ENCODE data around the gene PAOX.

Gene PAOX

GRCh38 chr10:133388236-133388972, 9.3 kb downstream of the PAOX start:
- DNase-seq, result peak in 1 of 2 experiments; percentile 5

- no peak for DNase-seq
Observed at GRCh38 chr10:133388973-133389818, 10.1 kb downstream of the PAOX start.

GRCh38 chr10:133390597-133391248, 11.7 kb downstream of the PAOX start:
- no peak for DNase-seq

- no peak for DNase-seq
Observed at GRCh38 chr10:133391249-133391635, 12.2 kb downstream of the PAOX start.

- DNase-seq, result no peak
Observed at GRCh38 chr10:133391761-133392518, 12.9 kb downstream of the PAOX start.

- no peak for DNase-seq
Observed at GRCh38 chr10:133393401-133394063, 14.5 kb downstream of the PAOX start.

- peak; percentile 47 to 73 for DNase-seq
Observed at GRCh38 chr10:133394064-133394663, 15.1 kb downstream of the PAOX start, which contains the start of gene MTG1. MTG1 (plus strand) TSS chr10:133394157; CDS start chr10:133394221, 64 bp downstream.

GRCh38 chr10:133394801-133395221, 15.7 kb downstream of the PAOX start:
- DNase-seq, result no peak

- no peak for DNase-seq
Observed at GRCh38 chr10:133396035-133396624, 17.1 kb downstream of the PAOX start.

GRCh38 chr10:133397938-133398337, 18.9 kb downstream of the PAOX start:
- no peak for DNase-seq

- no peak for DNase-seq
Observed at GRCh38 chr10:133399123-133399601, 20.1 kb downstream of the PAOX start.

- DNase-seq, result no peak
Observed at GRCh38 chr10:133400624-133401424, 21.8 kb downstream of the PAOX start.

GRCh38 chr10:133401500-133401899, 22.4 kb downstream of the PAOX start:
- no peak for DNase-seq

GRCh38 chr10:133401981-133402725, 23.1 kb downstream of the PAOX start:
- DNase-seq, result no peak

- DNase-seq, result no peak
Observed at GRCh38 chr10:133403359-133403758, 24.3 kb downstream of the PAOX start.

GRCh38 chr10:133403784-133404183, 24.7 kb downstream of the PAOX start:
- no peak for DNase-seq

- DNase-seq, result peak in 1 of 2 experiments; percentile 5
Observed at GRCh38 chr10:133405272-133405671, 26.2 kb downstream of the PAOX start.

GRCh38 chr10:133405844-133406527, 26.9 kb downstream of the PAOX start:
- DNase-seq, result no peak

All from SW 1271 (cell line).